ENCODE results near the gene KEL.

DNA sequence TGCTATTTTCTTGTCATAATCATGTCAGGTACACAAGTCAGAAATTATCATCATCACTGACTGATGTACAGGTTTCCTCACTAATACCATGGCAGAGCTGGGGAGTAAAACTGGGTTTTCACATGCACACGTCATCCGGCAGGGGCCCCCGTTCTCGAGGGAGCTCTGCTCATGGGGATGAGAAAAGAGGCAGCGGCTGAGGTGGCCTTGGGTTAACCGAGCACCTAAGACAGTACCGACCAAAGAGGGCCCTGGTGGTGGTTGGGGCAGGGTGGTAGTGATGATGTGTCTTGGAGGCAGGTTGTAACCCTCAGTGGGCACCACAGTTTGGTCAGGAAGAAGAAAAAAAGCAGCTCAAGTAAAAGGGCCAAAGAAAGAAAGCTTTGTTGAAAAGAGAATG is 64.5 kb downstream of the KEL start:
- TF ChIP-seq, protein P1, sequence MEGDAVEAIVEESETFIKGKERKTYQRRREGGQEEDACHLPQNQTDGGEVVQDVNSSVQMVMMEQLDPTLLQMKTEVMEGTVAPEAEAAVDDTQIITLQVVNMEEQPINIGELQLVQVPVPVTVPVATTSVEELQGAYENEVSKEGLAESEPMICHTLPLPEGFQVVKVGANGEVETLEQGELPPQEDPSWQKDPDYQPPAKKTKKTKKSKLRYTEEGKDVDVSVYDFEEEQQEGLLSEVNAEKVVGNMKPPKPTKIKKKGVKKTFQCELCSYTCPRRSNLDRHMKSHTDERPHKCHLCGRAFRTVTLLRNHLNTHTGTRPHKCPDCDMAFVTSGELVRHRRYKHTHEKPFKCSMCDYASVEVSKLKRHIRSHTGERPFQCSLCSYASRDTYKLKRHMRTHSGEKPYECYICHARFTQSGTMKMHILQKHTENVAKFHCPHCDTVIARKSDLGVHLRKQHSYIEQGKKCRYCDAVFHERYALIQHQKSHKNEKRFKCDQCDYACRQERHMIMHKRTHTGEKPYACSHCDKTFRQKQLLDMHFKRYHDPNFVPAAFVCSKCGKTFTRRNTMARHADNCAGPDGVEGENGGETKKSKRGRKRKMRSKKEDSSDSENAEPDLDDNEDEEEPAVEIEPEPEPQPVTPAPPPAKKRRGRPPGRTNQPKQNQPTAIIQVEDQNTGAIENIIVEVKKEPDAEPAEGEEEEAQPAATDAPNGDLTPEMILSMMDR (IDR thresholded peaks at IDR 0.05; ENCODE audit: insufficient read depth, low read length, poor library complexity, severe bottlenecking): no peak
- no peak for TF ChIP-seq EZH2phosphoT487 (conservative IDR thresholded peaks at IDR 0.05; ENCODE audit: low read length)
